GM10847 (cell line): Measurements from ENCODE around the gene AMN1.
A peak's percentile ranks its signal among the peaks of the same experiment; 100 is the strongest.

Source experiments
- POLR2A ChIP-seq: IDR thresholded peaks from 2 replicates; pipeline ENCODE4 v1.6.1; 2011; ENCODE audit not compliant: insufficient read length; ENCODE audit errors: extremely low read depth

AMN1 gene

DNA sequence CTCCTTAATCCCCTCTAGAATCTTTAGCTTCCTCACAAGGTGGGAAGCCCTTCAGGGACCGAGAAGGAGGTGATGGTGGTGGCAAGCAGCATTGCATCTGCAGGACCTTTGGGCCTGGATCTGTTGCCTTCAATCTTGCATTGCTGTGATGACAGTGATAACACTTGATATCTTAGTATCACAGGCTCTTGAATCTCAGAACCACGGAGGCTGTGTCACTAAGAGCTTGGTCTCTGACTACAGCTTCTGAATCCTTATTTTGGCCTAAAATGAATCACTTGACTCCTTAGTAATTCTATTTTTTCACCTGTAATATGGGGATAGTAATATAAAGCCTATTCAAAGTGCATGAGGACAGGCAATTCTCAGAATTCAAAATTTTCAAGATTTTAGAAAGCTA lies 8.9 kb upstream of the AMN1 start:
- no peak for TF ChIP-seq POLR2A

DNA sequence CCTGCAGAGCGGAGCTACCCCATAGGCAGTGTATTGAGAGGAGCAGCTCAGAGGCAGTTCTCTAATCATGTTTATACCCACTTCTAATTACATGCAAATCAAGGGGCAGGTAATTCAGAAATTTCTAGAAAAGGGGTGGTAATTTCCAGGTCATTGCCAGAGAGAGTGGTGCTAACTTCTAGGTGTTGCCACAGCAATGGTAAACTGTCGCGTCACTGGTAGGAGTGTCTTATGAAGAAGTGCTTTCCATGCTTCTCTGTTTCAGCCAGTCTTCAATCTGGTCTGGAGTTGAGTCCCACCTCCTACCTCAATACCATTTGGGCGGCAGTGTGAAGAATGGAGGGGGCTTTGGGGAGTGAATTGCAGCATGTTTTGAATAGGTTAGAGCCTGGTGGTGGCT lies 8.5 kb upstream of the AMN1 start:
- no peak for TF ChIP-seq POLR2A

DNA sequence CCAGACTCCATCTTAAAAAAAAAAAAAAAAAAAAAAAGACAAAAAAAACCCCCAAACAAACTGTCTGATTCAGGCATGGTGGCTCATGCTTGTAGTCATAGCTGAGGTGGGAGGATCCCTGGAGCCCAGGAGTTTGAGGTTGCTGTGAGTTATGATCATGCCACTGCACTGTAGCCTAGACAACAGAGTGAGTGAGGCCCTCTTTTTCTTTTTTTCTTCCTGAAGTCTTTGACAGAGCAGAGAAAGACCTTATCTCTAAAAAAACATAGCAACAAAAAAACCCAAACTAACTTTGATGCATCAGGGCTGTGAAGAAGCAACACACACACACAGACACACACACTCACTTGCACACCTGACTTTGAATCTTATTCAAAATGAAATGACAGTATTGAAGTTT lies 7.7 kb upstream of the AMN1 start:
- TF ChIP-seq POLR2A, result no peak

GRCh38 chr12:31732926-31733548 lies 4.2 kb upstream of the AMN1 start:
- TF ChIP-seq POLR2A, result no peak

GRCh38 chr12:31729705-31730104 lies 884 bp upstream of the AMN1 start:
- TF ChIP-seq POLR2A, result no peak

DNA sequence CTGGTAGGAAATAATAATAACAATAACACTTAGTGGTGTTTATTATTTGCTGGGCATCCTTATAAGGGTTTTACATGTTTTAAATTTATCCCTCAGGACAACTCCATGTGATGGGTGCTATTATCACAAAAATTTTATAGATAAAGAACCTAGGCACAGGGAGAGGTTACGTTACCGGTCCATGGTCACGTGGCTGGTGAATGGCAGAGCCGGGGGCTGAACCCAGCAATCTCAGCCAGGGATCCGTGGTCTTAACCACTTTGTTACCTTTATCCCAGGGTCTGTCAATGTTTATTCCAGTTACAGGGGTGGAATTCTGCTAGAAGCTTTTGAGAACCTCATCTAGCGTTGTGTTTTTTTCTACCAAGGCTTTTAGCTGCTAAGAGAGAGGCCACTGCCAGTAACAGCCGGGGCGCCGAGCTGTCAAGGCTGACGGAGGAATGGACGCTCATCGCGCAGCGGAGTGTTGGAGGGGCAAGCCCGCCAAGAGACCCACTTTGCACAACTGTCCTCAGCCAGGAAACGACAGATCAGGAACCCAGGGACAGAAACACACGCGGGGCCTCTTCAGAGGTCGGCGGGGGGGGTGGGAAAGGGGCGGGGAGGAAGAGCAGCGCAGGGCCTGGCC lies 418 bp downstream of the AMN1 start:
- TF ChIP-seq POLR2A, result peak; percentile 67

GRCh38 chr12:31727192-31727591 lies 1.6 kb downstream of the AMN1 start:
- TF ChIP-seq POLR2A, result no peak

- TF ChIP-seq POLR2A, result no peak
Measured at GRCh38 chr12:31726575-31726974, 2.2 kb downstream of the AMN1 start.

- TF ChIP-seq POLR2A, result no peak
Measured at GRCh38 chr12:31724557-31724956, 4.3 kb downstream of the AMN1 start.

- TF ChIP-seq POLR2A, result no peak
Measured at GRCh38 chr12:31722580-31722979, 6.2 kb downstream of the AMN1 start.

GRCh38 chr12:31715283-31715825 lies 13.5 kb downstream of the AMN1 start:
- TF ChIP-seq POLR2A, result no peak

DNA sequence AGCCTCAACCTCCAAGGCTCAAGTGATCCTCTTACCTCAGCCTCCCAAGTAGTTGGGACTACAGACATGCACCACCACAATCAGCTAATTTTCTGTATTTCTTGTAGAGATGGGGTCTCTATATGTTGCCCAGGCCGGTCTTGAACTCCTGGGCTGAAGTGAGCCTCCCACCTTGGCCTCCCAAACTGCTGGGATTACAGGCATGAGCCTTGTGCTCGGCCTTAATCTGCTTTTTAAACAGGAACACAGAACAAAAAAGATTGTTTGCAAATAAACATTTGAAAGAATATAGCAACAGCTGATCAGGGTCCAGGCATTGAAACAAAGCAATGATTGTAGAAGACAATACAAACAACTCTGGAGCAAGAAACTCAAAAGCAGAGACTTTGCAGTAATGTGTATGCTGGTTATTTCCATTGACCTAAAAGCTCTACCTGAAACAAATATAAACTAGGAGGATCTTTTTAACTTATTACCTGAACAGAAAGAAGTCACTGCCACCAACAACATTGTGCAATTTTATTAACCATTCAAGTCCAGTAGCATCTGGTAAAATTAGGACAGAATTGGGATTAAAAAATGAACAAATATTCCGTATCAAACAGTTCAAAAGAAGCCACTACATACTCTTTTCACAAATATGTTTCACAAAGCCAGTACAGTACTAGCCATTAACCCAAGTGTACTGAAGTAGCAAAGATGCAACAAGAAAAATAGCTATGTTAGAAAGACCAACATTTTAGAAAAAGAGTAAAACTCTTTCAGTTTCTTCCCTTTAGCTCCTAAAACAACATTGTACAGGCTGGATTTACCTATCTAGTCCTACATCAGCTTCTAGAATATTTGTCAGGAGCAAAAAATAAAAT lies 14.2 kb downstream of the AMN1 start:
- TF ChIP-seq POLR2A, result no peak

DNA sequence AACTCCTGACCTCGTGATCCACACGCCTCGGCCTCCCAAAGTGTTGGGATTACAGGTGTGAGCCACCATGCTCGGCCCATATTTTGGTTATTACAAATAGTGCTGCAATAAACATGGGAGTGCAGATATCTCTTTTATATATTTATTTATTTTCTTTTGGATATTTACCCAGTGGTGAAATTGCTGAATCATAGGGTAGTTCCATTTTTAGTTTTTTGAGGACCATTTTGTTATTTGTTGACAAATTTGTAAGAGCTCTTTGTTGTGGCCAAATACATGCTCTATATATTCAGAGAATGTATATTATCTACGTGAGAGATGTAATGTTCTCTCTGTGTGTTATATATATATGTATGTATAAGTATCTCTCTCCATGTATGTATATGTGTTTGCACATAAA lies 15.9 kb downstream of the AMN1 start:
- TF ChIP-seq POLR2A, result no peak

GRCh38 chr12:31710021-31710818 lies 18.6 kb downstream of the AMN1 start:
- TF ChIP-seq POLR2A, result no peak

DNA sequence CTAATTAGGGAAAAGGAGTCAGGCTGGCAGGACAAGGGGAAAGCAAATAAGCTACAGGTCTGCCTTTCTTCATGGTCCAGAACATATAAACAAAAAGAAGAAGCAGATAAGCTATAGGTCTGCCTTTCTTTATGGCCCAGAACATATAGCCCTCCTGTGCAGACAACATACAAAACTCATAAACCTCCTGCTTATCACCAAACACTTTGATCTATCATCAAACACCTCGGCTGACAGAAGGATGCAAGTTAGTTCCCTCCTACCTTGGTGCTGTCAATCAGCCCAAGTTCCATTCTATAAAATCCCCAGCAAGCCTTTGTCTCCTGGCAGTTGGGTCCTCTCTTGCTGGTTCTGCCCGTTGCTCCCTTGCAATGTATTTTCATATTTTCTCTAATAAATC lies 23.2 kb downstream of the AMN1 start:
- no peak for TF ChIP-seq POLR2A
